Stimulated activated CD4-positive, alpha-beta T cell treated with anti-CD3 and anti-CD28 coated beads, Interleukin-1b, Interleukin-23, amount 100 ng/mL, for 4 hours (primary cell): ENCODE results near the gene FOXP1.
A peak's percentile ranks its signal among the peaks of the same experiment; 100 is the strongest.

Experiments
- DNase-seq, 2 donors: peaks; one replicate each; pipeline ENCODE4 v3.0.0-alpha.2; 2020; ENCODE audit warnings: low read depth in 2 of 2

FOXP1 gene

DNA sequence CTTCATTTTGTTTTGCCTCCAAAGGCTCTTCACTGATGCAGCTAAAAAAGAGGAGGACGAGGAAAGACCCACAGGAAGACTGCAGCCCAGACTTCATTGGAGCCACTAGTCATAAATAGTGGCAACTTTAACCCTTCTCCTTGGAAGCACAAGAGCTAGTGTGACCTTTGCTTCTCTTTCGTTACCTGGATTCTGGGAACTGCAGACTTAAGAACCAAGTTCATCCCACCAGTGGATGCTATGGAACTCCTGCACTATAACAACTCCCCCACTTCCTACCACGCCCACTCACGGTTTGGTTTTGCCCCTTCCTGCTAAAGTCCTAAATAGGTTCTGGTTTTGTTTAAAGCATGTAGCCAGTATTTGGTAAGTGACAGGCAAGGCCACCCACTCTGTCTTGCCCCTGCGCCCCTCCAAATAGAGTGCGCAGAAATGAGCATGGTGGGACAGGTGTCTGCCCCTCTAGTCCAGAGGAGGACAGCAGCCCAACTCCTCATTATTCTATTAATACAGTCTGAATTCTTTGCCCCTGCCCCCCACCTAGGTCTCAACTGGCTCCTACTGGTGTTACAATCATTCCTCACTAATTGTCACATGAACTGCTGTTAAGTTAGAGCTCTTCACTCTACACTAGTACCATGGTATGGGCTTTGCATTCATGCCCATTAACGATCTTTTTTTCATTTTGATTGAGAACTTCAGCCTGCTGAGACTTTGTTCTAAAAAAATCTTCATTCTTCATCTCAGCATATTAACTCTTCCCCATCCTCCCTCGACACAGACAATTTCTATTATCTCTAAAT lies 504.6 kb downstream of the FOXP1 start:
- DNase-seq = no peak

DNA sequence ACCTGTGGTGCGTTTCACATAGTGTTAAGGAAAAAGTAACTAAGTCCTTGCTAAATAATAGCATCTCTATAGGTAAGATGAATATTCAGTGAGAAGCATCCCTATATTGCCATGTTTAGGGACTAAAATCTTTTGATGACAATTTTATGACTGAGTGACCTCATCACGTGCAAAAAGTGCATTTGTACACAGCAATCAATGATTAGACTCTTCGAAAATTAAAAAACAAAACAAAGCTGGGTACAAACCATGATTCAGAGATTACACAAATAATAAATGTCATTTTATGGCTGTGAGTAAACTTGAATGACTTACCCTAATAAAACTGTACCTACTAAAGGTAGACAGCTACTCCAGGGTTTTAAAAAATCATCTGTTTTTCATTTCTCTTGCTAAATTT lies 505.3 kb downstream of the FOXP1 start:
- DNase-seq = no peak

DNA sequence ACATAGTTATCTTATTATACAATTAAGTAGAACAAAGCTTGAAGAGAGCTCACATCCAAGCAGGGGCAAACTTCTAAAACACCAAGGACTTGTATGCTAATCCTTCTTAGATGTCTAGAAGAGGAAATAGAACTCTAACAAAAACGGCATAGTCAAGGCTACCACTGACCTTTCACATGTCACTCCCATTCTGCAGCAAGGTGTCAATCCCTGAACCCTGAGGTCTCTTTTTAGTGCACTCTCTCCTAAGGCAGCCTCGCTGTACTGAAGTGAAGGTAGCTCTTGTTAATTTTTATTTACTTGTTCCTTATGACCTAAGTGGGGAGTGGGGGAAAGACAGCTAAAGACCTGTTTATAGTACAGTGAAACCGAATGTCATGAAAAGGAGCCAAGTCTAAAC lies 506.5 kb downstream of the FOXP1 start:
- DNase-seq = no peak

DNA sequence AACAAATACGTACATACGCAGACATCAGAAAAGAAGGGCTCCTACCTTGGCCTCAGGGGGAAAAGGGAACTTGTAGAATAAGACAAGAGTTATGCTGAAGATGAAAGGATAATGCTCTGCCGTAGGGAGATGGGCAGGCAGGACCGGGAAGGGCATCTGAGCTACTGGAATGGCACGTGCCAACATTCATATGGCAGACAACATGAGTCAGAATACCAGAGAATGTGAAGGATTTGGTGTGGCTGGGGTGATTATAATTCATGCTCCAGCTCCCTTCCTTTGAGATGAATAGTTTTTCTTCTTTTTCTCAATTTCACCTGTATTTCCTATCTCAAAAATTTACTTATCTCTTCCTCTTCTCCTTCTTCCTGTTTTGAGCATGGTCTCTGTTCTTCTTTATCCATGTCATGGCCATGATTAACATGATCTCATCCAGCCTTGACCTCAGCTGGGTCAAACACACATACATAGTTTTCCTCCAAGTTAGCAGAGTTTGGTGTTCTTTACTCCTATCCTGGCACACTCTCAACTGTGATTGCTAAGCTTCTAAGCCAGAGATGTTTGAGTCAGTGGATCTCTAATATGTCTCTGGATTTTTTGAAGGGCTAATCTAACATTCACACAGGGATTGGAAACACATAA lies 507.0 kb downstream of the FOXP1 start:
- no peak for DNase-seq

DNA sequence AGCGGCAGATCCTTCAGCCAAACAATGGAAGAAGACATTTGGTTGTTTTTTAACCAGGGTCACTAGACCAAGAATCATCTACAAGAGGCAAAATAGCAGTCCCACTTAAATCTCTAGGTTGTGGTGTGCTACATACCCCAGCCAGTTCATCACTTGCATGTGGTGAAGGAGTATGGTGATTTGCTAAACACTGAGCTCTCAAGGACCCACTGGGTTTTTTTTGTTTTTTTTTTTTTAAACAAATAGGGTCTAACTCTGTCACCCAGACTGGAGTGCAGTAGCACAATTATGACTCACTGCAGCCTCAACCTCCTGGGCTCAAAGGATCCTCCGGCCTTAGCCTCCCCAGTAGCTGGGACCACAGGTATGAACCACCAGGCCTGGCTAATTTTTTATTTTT lies 508.0 kb downstream of the FOXP1 start:
- no peak for DNase-seq

DNA sequence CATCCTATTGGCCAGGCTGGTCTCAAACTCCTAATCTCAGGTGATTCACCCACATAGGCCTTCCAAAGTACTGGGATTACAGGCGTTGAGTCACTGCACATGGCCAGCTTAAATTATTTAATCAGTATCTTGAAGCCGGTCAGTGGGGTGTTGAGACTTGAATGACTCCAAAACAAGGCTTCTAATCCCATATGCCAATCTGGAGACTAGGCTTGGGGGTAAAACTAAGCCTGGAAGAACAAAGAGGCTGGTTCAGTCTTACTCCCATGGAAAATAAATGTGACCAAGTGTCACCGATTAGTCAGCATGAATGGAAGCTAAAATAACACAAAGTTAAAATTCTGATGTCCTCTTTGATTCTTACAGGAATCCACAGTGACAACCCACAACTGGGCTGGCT lies 509.1 kb downstream of the FOXP1 start:
- DNase-seq = no peak

DNA sequence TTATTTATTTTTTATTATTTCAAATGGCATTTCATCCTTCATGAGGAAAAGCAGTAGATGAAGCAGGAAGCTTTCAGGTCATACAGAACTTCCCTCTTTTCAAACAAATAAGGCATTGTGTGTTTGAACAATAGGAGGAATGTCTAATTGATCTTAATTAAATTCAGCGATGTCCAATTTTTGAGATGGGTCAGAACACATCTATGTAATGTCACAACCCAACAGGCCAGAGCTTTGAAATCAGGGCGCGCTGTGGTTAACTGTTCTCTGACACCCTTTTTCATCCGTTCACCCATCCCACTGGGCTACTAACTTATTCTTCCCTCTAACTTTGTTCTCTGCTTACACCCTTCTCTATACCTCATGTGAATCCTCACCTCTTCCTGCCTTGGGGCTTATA lies 510.5 kb downstream of the FOXP1 start:
- DNase-seq = no peak

DNA sequence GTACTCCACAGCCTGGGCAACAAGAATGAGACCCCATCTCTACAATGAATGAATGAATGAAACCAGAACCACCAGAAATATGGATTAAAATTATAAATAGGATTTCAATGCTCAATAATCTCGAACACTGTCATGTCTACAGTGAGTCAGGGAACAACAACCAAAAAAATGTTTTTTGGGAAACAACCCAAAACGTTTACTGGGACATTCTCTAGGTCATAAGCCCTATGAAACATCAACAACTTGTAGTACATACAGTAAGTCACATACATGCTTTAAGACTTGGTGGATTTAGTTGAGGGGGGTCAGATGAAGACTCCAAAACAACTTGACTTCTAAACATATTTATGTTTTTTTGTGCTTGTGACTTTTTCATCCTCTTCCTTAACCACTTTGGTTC lies 511.2 kb downstream of the FOXP1 start:
- DNase-seq = no peak

DNA sequence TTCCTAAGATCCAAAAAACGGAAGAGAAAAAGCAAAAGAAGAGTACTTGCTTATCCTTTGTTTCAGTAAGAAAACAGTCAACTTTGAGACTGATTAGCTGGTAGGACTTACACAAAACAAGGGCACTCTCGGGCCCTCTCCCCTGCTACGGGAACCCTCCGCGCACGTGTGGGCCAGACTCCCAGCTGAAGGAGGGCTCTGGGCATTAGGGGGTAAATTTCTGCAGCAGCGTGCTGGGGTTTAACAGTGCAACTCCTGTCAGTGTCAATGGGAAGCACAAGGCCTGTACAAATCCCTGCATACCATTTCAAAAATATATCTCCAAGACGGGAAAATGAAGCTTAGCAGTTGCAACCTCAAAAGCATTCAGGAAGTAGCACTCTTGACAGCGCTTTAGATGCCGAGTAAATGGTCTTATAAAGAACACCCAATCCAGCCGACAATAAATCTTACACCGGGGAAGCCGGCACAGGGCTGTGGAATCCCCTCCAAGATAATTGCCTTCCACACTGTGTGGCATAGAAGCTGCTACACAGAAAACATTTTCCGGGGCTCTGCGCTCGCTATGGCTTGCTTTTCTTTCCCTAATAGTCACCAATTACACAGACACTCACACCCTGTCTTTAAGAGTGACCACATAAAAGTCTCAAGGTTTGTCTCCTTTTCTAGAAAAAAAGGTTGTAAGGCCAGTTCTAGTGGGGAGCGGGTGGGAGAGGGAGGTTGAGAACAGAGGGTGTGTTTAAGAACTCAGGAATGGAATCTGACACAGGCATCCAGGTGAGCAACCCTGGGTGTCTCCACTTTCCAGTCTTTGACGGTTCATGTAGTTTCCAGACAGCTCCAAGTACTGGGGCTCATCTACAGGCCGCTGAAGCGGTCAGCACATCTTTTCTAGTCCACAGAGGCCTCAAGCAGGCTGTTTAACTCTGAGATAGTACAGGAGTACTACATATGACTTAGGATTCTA lies 512.7 kb downstream of the FOXP1 start:
- no peak for DNase-seq

DNA sequence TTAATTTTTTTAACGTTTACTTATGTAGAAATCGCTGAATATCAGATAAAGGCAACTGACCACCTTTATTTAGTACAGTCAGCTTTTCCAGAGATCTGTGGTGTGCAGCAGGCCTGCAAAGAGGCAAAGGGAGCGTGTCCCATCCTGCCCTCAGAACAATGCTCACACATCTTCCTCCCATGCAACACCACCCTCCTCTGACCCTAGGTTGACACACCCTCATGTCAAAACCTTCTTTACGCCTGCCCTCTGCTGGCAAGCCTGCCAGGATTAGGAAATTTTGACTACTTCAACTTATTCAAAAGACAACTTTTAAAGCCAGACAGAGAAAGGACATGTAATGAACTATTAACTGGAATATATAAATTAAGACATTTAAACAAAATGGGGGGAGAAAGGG lies 513.7 kb downstream of the FOXP1 start:
- DNase-seq = peak; percentile 52 to 56

DNA sequence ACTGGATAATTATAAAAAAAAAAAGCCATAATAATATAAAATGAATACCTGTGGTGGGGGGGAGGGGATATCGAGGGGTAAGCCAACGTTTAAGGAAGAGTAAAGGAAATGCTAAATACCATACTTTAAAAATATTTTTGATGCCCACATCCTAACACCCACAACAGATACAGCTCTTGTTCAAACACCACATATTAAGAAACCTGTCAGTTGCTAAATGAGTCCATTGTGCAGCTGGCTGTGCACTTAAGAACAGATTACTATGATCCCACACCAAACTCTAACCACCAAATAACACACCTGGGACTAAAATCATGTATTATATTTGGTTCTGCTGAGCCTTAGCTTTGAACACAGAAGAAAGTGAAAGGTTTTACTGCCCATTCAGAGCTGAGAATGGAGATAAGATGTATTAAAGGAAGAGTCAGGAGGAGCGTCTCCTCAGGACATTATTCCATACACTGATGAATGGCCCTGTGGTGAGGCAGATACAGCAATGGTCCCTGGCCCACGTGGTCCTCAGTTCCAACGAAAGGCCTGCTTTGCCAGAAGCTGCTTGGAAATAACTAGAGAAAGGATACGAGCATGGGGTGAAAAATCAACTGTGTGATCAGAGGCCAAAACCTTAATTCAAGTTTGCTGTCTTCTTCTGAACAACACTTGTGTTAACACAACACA lies 515.4 kb downstream of the FOXP1 start:
- no peak for DNase-seq

DNA sequence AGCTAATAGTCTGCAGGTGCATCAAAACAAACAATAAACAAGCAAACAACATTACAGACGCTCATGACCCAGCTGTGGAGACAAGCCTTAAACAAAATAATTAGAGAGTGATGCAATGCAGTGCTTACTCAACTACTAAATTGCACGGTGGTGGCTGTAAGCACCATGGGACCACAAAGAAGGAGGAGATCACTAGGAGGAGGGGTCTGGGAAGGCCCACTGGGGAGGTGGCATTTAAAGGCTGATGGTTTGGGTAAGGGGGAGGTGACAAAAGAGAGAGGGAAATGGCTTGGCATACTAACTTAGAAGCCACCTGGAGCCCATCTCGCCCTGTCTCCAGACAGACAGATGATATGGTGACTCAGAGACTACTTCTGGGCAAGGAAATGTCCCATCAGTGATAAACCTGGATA lies 516.7 kb downstream of the FOXP1 start:
- peak in 1 of 2 donors; percentile 24 for DNase-seq

DNA sequence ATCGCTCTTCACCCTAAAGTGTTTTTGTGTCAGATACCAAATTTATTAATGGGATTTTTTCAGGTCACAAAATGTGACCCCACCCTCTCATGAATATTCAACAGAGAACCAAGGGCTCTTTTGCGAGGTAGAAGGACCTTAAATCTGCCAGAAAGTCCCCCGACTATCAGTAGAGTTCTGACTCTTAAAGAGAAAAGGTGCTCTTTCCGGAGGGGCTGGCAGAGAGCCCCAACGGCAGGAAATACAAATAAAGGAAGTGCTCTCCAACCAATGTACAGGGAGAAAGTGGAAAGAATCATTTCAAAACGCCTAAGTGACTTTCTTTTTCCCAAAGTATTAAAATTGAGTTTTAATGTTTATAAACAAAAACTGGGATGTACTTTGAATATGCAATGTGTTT lies 517.2 kb downstream of the FOXP1 start:
- DNase-seq = no peak

DNA sequence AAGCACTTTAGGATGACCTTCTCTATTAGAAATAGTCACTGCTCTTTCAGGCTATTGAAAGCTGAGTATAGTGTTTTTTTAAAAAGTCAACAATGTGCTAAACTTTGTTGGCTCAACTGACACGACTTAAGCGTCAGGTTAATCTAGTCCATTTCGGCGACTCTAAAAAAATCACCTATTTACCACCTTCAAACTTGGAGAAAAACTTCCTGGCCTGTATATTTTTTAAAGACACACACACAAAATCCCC lies 517.8 kb downstream of the FOXP1 start:
- DNase-seq = no peak

DNA sequence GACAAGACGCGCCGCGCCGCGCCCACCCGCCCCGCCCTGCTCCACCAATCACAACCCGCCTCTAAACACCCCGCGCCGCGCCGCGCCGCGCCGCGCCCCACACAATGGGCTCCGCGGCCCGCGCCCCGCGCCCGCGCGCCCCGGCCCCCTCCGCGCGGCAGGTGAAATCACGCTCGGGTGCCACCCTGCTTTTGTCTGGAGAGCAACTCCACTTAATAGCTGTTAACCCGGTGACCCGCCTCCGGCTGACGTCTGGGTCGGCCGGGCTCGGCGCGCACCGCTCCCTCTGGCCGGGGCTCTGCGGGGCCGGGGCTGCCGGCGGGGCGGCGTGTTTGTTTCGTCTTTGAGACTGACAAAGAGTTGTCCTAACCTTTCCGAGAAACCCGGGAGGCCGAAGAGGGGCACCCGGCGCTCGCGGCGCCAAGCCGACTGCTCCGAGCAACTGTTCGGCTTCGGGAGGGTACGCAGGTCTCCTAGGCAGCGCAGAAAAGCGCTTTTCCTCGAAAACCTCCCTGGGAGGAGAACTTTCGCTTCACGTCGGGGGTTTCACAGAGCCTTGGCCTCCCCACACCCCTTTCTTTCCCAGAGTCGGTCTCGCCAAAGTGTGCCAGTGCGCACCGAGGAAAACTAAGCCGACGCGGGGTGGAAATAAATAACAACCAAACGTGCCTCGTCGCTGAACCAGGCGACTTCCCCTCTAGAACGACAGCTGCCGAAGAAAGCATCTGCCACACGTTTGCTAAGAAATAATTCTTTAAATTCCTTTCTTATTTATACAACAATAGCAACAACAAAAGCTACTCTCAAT lies 518.4 kb downstream of the FOXP1 start:
- peak; percentile 55 to 58 for DNase-seq

DNA sequence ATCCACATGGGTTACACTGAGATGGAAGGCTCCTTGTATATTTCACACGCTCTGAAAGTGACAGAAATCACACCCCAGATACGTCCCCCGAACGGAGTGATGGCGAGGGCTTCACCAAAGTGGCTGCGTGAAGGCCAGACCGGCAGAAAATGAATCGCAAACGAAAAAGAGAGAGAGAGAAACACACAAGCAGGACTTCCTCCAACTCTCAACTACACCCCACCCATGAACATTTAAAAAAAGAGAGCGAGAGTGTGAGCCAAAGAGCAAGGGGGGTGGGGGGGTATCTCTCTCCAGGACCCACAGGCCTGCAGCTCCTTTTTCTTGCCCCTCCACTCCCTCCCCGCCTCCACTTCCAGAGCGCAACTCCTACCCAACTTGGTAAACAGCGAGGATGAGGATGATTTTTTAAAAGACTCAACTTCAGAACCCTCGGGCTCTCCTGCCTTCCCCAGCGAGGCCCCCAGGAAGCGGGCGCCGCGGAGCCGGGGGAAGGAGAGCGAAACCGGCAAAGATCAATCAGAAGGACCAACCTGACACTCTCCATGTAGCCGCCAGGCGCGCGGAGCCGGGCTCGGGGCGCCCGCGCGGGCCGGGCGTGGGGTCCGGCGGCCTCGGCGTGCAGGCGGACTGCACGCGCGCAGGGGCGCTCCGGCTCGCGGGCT lies 519.1 kb downstream of the FOXP1 start:
- DNase-seq = no peak

DNA sequence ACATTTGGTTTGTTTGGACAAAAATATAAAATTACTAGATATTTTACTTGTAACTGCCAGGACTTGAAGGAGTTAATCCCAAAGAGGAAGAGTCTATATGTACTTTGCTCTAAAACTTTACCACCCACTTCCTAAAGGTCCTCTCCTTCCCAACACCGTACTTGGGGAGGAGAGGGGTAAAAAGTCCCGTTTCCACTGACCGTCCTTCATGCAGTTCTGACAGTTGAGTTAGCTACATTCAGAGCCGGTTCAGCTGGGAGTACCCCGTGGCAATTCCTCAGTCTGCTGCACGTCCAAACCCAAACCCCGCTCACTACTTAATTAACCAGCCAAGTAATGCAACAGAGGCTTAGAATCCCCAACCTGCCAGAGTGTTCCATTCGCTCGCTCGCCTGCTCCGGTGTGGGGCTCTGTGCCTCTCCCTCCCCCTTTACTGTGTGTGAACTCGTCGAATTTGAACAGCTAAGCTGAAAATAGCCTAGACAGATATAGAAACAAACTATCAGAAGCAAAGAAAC lies 519.7 kb downstream of the FOXP1 start:
- DNase-seq = peak; percentile 45

DNA sequence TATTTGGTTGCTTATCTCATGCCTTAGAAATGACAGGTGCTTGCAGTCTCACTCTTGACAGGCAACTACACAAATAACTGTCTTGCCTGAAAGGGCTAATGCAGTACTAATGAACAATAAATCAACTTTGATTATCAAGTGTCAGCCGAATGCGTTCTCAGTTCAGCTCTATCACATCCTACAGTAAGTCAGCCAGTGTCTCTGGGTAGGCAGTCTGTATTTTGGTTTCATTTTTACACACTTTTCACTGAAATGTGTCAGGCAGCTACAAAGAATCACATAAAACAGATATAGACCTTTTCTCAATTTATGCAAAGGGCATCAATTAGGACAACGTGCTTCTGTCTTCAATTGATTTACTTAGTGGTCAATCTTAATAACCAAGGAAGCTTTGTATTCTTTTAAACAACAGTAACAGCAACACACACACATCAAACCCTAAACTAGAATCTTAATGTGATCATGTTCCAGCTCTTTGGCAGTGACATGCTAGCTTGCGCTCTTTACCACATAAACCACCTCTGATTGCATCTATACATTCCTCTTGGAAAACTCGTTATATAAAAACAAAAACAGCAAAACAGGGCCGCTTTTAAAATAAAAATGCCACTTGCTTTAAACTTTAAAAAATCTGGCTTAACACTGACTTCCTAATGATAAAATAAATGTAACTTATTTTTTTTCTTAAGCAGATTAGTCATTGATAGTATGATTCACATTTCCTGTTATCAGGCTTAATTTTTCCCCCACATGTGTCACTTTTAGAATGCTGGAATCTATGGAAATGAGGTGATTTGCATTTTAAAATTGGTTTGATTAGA lies 520.4 kb downstream of the FOXP1 start:
- DNase-seq = no peak
